Stimulated activated CD8-positive, alpha-beta memory T cell treated with anti-CD3 and anti-CD28 coated beads, Interleukin-4, amount 100 ng/mL, for 1 hour (primary cell): ENCODE data around the gene SLC1A2.
A peak's percentile ranks its signal among the peaks of the same experiment; 100 is the strongest.

ENCODE experiments used
- DNase-seq, 2 donors: peaks; one replicate each; pipeline ENCODE4 v3.0.0-alpha.2; 2020; ENCODE audit warnings: low read depth in 2 of 2, low spot score in 1 of 2

Gene SLC1A2

GRCh38 chr11:35352077-35352888, 67.1 kb downstream of the SLC1A2 start:
- no peak for DNase-seq

GRCh38 chr11:35349897-35350296, 69.5 kb downstream of the SLC1A2 start:
- no peak for DNase-seq

GRCh38 chr11:35348898-35349687, 70.3 kb downstream of the SLC1A2 start:
- DNase-seq, result no peak

- no peak for DNase-seq
These were observed 71.4 kb downstream of the SLC1A2 start for GRCh38 chr11:35347921-35348331.

- DNase-seq, result no peak
These were observed 72.0 kb downstream of the SLC1A2 start for GRCh38 chr11:35347173-35347878.

GRCh38 chr11:35346472-35347156, 72.7 kb downstream of the SLC1A2 start:
- no peak for DNase-seq

- no peak for DNase-seq
These were observed 74.4 kb downstream of the SLC1A2 start for GRCh38 chr11:35344681-35345574.

GRCh38 chr11:35343033-35343598, 76.2 kb downstream of the SLC1A2 start:
- no peak for DNase-seq

GRCh38 chr11:35340715-35341114, 78.6 kb downstream of the SLC1A2 start:
- no peak for DNase-seq

GRCh38 chr11:35340071-35340470, 79.3 kb downstream of the SLC1A2 start:
- DNase-seq, result no peak

GRCh38 chr11:35338921-35339320, 80.4 kb downstream of the SLC1A2 start:
- DNase-seq, result no peak

GRCh38 chr11:35337914-35338305, 81.4 kb downstream of the SLC1A2 start:
- DNase-seq, result no peak

- no peak for DNase-seq
These were observed 82.0 kb downstream of the SLC1A2 start for GRCh38 chr11:35337136-35337913.

- DNase-seq, result no peak
These were observed 82.6 kb downstream of the SLC1A2 start for GRCh38 chr11:35336726-35337125.

- no peak for DNase-seq
These were observed 84.1 kb downstream of the SLC1A2 start for GRCh38 chr11:35335226-35335625.

GRCh38 chr11:35334385-35335090, 84.8 kb downstream of the SLC1A2 start:
- no peak for DNase-seq

GRCh38 chr11:35332524-35332923, 86.8 kb downstream of the SLC1A2 start:
- no peak for DNase-seq

- DNase-seq, result peak in 1 of 2 donors; percentile 6
These were observed 88.4 kb downstream of the SLC1A2 start for GRCh38 chr11:35330931-35331330.
